K562 (cell line): Measurements from ENCODE around the gene HOXC12. TPM values are rescaled to one million over a fixed set of nuclear protein-coding genes. Genes with fewer than 3 reads are reported as not detected.

Experiments used
- ATAC-seq: fragments of 200-7000 bp; cut with Tn5 transposase; 3 replicates; pipeline ENCODE4 v1.9.1; 2020; ENCODE audit warnings: moderate library complexity
- BruUV-seq: library from RNA; stranded (reverse); fragments of 400-500 nt; replicated peaks from 2 replicates; lab custom pipeline; 2021; lab: Mats Ljungman, UMichigan
- CTCF ChIA-PET: fragments of 300-600 bp; formaldehyde crosslinking; extraction: SDS; loops from one replicate; lab custom pipeline; 2021; ENCODE audit warnings: low intra/inter-chr PET ratio; lab: Yijun Ruan, JAX
- POLR2A ChIA-PET: fragments of 300-600, 350-650 bp; sonication (Branson Sonifier 250); formaldehyde crosslinking; extraction: SDS; loops from one replicate; lab custom pipeline; 2021; ENCODE audit warnings: antibody characterized with exemption, inconsistent platforms; lab: Yijun Ruan, JAX
- DNase-seq, 4 experiments: peaks; one replicate each; pipeline versions ENCODE4 v3.0.0 to v3.0.0-alpha.2; 2011 to 2018; ENCODE audit warnings: low spot score in 3 of 4, mixed read lengths in 3 of 4; ENCODE audit errors: extremely low read depth in 1 of 4
- FAIRE-seq: peaks from 2 replicates; lab custom pipeline; 2011; peaks lifted over from hg19 to GRCh38; lab: Jason Lieb, UNC
- H2AFZ ChIP-seq: 2 replicates; pipeline ENCODE4 v1.6.0; 2011; ENCODE audit warnings: low read depth, low read length, control low read depth, inconsistent platforms
- H3K27ac ChIP-seq: fragments of 200-600 bp; 3 replicates; pipeline ENCODE4 v1.8.0; 2011; ENCODE audit warnings: low read depth, mild to moderate bottlenecking, control low read depth, inconsistent platforms, low read length, moderate library complexity, mixed read lengths; ENCODE audit errors: extremely low read depth
- H3K27me3 ChIP-seq, 2 experiments: fragments of 300-600 bp in 1 of 2; 2 replicates in 1 of 2; 3 replicates in 1 of 2; pipeline versions ENCODE4 v1.6.0 to v1.8.0; 2011; ENCODE audit warnings: inconsistent platforms in 2 of 2, low read length in 2 of 2, mild to moderate bottlenecking in 1 of 2, mixed read lengths in 1 of 2, moderate library complexity in 1 of 2; ENCODE audit not compliant: control insufficient read depth in 2 of 2, insufficient read depth in 2 of 2
- H3K36me3 ChIP-seq: fragments of 300-600 bp; 3 replicates; pipeline ENCODE4 v1.8.0; 2011; ENCODE audit warnings: mild to moderate bottlenecking, low read length, inconsistent platforms; ENCODE audit not compliant: control insufficient read depth, insufficient read depth
- H3K4me1 ChIP-seq, 2 experiments: fragments of 200-600 bp in 1 of 2; replicated peaks in 1 of 2; 2 replicates in 1 of 2; 3 replicates in 1 of 2; pipeline versions ENCODE4 v1.5.1 to v1.8.0; 2011; ENCODE audit warnings: inconsistent platforms in 2 of 2, low read length in 2 of 2, mild to moderate bottlenecking in 1 of 2, mixed read lengths in 1 of 2, moderate library complexity in 1 of 2; ENCODE audit not compliant: control insufficient read depth in 2 of 2, insufficient read depth in 2 of 2
- H3K4me2 ChIP-seq: 2 replicates; pipeline ENCODE4 v1.6.1; 2011; ENCODE audit warnings: low read length, control low read depth, inconsistent platforms, mixed read lengths; ENCODE audit not compliant: insufficient read depth
- H3K4me3 ChIP-seq: fragments of 200-600 bp; sonication (generic), shearing (Covaris generic); 2 replicates; pipeline ENCODE4 v1.5.1; 2016; ENCODE audit warnings: control low read depth, inconsistent platforms
- H3K79me2 ChIP-seq: fragments of 200-600 bp; 3 replicates; pipeline ENCODE4 v1.8.0; 2011; ENCODE audit warnings: low read length, inconsistent platforms; ENCODE audit not compliant: control insufficient read depth, insufficient read depth
- H3K9ac ChIP-seq, 2 experiments: 2 replicates each; pipeline versions ENCODE4 v1.6.0 to v1.6.1; 2011; ENCODE audit warnings: low read depth in 2 of 2, low read length in 2 of 2, control low read depth in 1 of 2, inconsistent platforms in 1 of 2, mild to moderate bottlenecking in 1 of 2, mixed read lengths in 1 of 2; ENCODE audit not compliant: insufficient read depth in 1 of 2
- H3K9me1 ChIP-seq: one replicate; pipeline ENCODE4 v1.6.0; 2011; ENCODE audit warnings: inconsistent platforms, mild to moderate bottlenecking, low read length, moderate library complexity; ENCODE audit not compliant: control insufficient read depth, insufficient read depth
- H3K9me3 ChIP-seq: replicated peaks from 2 replicates; pipeline ENCODE4 v1.5.1; 2011; ENCODE audit warnings: low read depth, low read length, inconsistent platforms; ENCODE audit not compliant: control insufficient read depth, insufficient read depth
- H4K20me1 ChIP-seq: replicated peaks from 2 replicates; pipeline ENCODE4 v1.6.1; 2011; ENCODE audit warnings: low read length, inconsistent platforms, mixed read lengths; ENCODE audit not compliant: control insufficient read depth, insufficient read depth
- BRCA1 ChIP-seq, 2 experiments: fragments of 450-650 bp in 1 of 2; sonication (generic) in 1 of 2; formaldehyde crosslinking in 1 of 2; IDR thresholded peaks; 2 replicates each; pipeline versions ENCODE4 v1.5.0 to v1.6.1; 2017 to 2020; ENCODE audit warnings: mild to moderate bottlenecking in 1 of 2, missing genetic modification reagents in 1 of 2
- MYC ChIP-seq, 2 experiments: fragments of 250-450 bp in 1 of 2; sonication (Bioruptor Pico) in 1 of 2; IDR thresholded peaks; 2 replicates each; pipeline versions ENCODE4 v1.5.1 to v1.6.1; 2012 to 2021; ENCODE audit warnings: low read depth in 2 of 2, borderline replicate concordance in 1 of 2, improper control_type of control experiment in 1 of 2, low read length in 1 of 2, mild to moderate bottlenecking in 1 of 2, moderate library complexity in 1 of 2
- MYNN ChIP-seq, 2 experiments: sonication (generic); formaldehyde crosslinking in 1 of 2; IDR thresholded peaks; 2 replicates each; pipeline versions ENCODE4 v1.5.0 to v1.6.1; 2016 to 2020; ENCODE audit warnings: antibody characterized with exemption in 1 of 2, missing genetic modification reagents in 1 of 2
- RFX1 ChIP-seq: fragments of 450-650 bp; IDR thresholded peaks from 2 replicates; pipeline ENCODE4 v1.6.1; 2016; ENCODE audit warnings: mild to moderate bottlenecking, moderate library complexity
- WGBS: fragments of 100-300 bp; shearing (Covaris generic); methylation state at CpG from one replicate; pipeline ENCODE4 v1.1.6; 2016; ENCODE audit warnings: low coverage, mixed read lengths; ENCODE audit not compliant: insufficient coverage; ENCODE audit errors: missing lambda C conversion rate; 5-methylcytosine and 5-hydroxymethylcytosine counted together
- in situ Hi-C: fragments of 300-500 bp; cut with MboI; formaldehyde crosslinking; loops from 4 replicates; pipeline ENCODE4 v1.15.0; 2018; ENCODE audit warnings: inconsistent platforms, mixed read lengths
- intact Hi-C: fragments of 100-400 bp; cut with micrococcal nuclease; formaldehyde crosslinking; loops from 2 replicates; pipeline ENCODE4 v1.14.2; 2022
- polyA plus RNA-seq, 8 experiments: library from polyadenylated mRNA; depleted of rRNA in 4 of 8; stranded (reverse) in 5 of 8; unstranded in 3 of 8; fragments of >200 nt; fragmentation: Nextera tagmentation in 2 of 8; fragmentation: Illumina TruSeq in 1 of 8; extraction: Ambion mirVana in 2 of 8; extraction: Trizol in 1 of 8; gene quantifications; 2 replicates each; pipeline versions ENCODE4 v1.2.1 to v1.2.3, GENCODE V29; 2011 to 2014; ENCODE audit warnings: inconsistent platforms in 1 of 8, missing spikeins in 1 of 8
- total RNA-seq, 7 experiments: library from RNA; depleted of rRNA in 6 of 7; stranded (reverse); fragments of >200 nt in 6 of 7; fragmentation: Illumina TruSeq in 2 of 7; extraction: Trizol in 2 of 7; gene quantifications; 2 replicates each; pipeline versions ENCODE4 v1.2.1 to v1.2.3, GENCODE V29; 2011 to 2021; ENCODE audit warnings: low replicate concordance in 1 of 7
- TF ChIP-seq, protein P1 (sequence below): fragments of 450-650 bp; formaldehyde crosslinking; IDR thresholded peaks from 2 replicates; pipeline ENCODE4 v1.4.0; 2020; ENCODE audit warnings: mild to moderate bottlenecking, mixed read lengths
- TF ChIP-seq, protein P2 (sequence below): sonication (generic); formaldehyde crosslinking; IDR thresholded peaks from 2 replicates; pipeline ENCODE4 v1.5.0; 2020; ENCODE audit warnings: missing genetic modification reagents

HOXC12 gene
- total and polyA plus RNA-seq, 9 of the 15 experiments (the other 6 are each of a cell fraction or from before 2014, with no cell fraction given), result 0.04 to 0.36 (median 0.11) TPM; not detected in 1

DNA sequence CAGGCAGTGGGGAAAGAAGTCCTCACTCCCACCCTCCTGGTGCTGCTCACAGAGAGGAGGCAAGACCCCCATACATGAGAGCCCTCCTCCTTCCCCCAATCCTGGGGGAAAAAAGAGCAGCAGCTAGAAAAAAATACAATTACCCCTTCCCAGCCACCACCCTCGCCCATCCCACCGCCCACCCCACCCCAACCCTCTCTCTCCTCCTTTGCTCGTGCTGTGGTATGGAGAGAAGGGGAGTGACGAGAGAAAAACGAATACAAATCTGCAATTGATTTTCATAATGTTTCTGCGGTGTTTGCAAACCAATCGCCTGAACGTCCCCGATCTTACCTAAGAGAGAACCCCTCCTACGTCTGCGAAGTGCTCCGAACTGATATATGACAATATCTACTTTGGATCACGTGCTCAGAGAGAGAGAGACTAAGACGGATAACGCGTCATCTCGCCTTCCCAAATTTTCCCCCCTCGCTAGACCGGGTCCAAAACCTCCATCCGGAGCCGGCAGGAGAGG is 18.1 kb downstream of the HOXC12 start, which contains the start of gene HOXC11:
TSS of gene HOXC11 (plus strand) at position 405 of the 514 bp plus-strand sequence. CDS start 116 bp downstream, outside the sequence.
- Histone ChIP-seq H3K4me3 (no peak within 1 kb of the TSS), H2AFZ (no peak within 1 kb of the TSS), H4K20me1 (peaks cover 5% of the 10 kb centered on the region; the same call in 1 of the 2 replicates), H3K4me2 (no peak within 1 kb of the TSS), H3K79me2 (no peaks in the 10 kb centered on the region), H3K27ac (no peak within 1 kb of the TSS), H3K9ac (no peak within 1 kb of the TSS), H3K9me1 (no peaks in the 10 kb centered on the region), H3K9me3 (no peaks in the 10 kb centered on the region), H3K27me3 (peaks cover 61 to 82% of the 10 kb centered on the region in 2 experiments), H3K36me3 (no peaks in the 10 kb centered on the region), H3K4me1 (peaks cover 0 to 25% of the 10 kb centered on the region in 2 experiments; a peak in 2 of 5 replicates)
- CTCF ChIA-PET, result no interaction called here
- 12% methylated on average over 18 of the region's 21 CpGs for WGBS
- ATAC-seq (no peak), DNase-seq (no peak), FAIRE-seq (no peak)
- intact Hi-C loops (no loop called here), in situ Hi-C loops (no loop called here)
- BruUV-seq, result no TSS peak
- POLR2A ChIA-PET, result interaction anchor here (0.6 kb wide), 1 partner anchor 231 kb away, joined by 3 read pairs; no protein-coding TSS in a partner anchor
- no peak for TF ChIP-seq MYNN (IDR thresholded peaks at IDR 0.05)
- no peak for TF ChIP-seq MYNN (CRISPR knock-in tag; IDR thresholded peaks at IDR 0.05)
- TF ChIP-seq, protein P1, sequence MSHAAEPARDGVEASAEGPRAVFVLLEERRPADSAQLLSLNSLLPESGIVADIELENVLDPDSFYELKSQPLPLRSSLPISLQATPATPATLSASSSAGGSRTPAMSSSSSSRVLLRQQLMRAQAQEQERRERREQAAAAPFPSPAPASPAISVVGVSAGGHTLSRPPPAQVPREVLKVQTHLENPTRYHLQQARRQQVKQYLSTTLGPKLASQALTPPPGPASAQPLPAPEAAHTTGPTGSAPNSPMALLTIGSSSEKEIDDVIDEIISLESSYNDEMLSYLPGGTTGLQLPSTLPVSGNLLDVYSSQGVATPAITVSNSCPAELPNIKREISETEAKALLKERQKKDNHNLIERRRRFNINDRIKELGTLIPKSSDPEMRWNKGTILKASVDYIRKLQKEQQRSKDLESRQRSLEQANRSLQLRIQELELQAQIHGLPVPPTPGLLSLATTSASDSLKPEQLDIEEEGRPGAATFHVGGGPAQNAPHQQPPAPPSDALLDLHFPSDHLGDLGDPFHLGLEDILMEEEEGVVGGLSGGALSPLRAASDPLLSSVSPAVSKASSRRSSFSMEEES (CRISPR knock-in tag), result peak; percentile 36
- no peak for TF ChIP-seq BRCA1 (IDR thresholded peaks at IDR 0.05)
- TF ChIP-seq BRCA1 (CRISPR knock-in tag; IDR thresholded peaks at IDR 0.05), result no peak
- TF ChIP-seq, protein P2, sequence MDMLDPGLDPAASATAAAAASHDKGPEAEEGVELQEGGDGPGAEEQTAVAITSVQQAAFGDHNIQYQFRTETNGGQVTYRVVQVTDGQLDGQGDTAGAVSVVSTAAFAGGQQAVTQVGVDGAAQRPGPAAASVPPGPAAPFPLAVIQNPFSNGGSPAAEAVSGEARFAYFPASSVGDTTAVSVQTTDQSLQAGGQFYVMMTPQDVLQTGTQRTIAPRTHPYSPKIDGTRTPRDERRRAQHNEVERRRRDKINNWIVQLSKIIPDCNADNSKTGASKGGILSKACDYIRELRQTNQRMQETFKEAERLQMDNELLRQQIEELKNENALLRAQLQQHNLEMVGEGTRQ (CRISPR knock-in tag), result peak; percentile 45; the same call in 1 of the 2 replicates
- no peak for TF ChIP-seq MYC (IDR thresholded peaks at IDR 0.05; ENCODE audit: low read depth, low read length)
- TF ChIP-seq MYC (CRISPR knock-in tag; IDR thresholded peaks at IDR 0.05; ENCODE audit: borderline replicate concordance, low read depth), result no peak
- TF ChIP-seq RFX1, result no peak
